ENCODE data around the gene SLC16A7.

Gene SLC16A7

DNA sequence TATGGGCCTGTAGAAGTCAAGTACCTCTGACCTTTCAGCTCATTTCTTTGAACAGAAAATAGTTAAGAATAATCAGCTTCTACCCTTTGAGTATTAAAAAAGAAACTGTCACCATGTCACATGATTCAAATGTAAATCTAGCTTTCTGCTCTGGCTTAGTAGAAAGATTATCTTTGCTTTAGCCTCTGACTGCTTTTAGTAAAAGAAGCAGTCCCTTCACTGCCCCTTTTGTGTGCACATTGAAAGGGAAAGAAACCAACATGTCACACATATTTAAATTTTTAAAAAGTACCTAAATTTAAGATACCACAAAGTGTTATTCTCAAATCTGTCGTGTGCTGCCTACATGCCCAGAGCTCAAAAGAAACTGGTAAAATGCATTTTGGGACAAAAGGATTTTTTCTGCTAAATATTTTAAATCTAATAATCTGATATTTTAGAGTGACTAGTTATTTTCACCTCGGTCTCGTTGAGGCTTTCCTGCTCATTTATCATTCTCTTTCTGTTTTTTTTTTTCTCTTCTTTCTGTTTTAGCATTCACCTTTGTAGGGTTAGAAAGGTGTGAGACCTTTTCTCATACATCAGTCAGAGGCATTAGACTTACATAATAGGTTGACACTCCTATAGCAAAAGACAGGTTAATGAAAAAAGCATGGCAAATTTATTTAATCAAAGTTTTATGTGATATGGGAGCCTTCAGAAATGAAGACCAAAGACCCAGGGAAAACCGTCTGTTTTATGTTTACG lies 41.3 kb downstream of the SLC16A7 start:
- TF ChIP-seq PAX5 (IDR thresholded peaks at IDR 0.05; ENCODE audit: insufficient read depth, low read length, severe bottlenecking), result no peak
- TF ChIP-seq POLR2AphosphoS5 (IDR thresholded peaks at IDR 0.05; ENCODE audit: low read depth, low read length), result no peak
- TF ChIP-seq SPI1 (IDR thresholded peaks at IDR 0.05; ENCODE audit: low read depth, low read length), result no peak
- no peak for TF ChIP-seq POLR2A (IDR thresholded peaks at IDR 0.05; ENCODE audit: low read depth, low read length)
- no peak for TF ChIP-seq POU2F2 (IDR thresholded peaks at IDR 0.05; ENCODE audit: low read depth, low read length)
- no peak for TF ChIP-seq TAF1 (IDR thresholded peaks at IDR 0.05; ENCODE audit: low read depth, low read length)
- DNase-seq (ENCODE audit: insufficient read length, low spot score) (no peak), FAIRE-seq (no peak)

DNA sequence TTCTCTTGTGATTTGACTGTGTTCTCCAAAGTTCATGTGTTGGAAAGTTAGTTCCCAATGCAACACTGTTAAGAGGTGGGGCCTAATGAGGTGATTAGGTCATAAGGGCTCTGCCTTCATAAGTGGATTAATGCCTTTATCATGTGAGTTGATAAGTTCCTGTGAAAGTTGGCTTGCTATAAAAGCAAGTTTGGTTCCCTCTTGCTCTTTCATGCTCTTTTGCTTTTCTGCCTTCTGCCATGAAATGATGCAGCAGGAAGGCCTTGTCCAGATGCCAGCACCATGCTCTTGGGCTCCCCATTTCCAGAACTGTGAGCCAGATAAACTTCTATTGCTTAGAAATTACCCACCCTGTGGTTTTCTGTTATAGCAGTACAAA lies 41.9 kb downstream of the SLC16A7 start:
- no peak for DNase-seq (ENCODE audit: insufficient read length, low spot score)
- FAIRE-seq, result peak; percentile 69
- TF ChIP-seq POU2F2 (IDR thresholded peaks at IDR 0.05; ENCODE audit: low read depth, low read length) (no peak), PAX5 (IDR thresholded peaks at IDR 0.05; ENCODE audit: insufficient read depth, low read length, severe bottlenecking) (no peak), POLR2A (IDR thresholded peaks at IDR 0.05; ENCODE audit: low read depth, low read length) (no peak), SPI1 (IDR thresholded peaks at IDR 0.05; ENCODE audit: low read depth, low read length) (no peak), POLR2AphosphoS5 (IDR thresholded peaks at IDR 0.05; ENCODE audit: low read depth, low read length) (no peak), TAF1 (IDR thresholded peaks at IDR 0.05; ENCODE audit: low read depth, low read length) (no peak)

DNA sequence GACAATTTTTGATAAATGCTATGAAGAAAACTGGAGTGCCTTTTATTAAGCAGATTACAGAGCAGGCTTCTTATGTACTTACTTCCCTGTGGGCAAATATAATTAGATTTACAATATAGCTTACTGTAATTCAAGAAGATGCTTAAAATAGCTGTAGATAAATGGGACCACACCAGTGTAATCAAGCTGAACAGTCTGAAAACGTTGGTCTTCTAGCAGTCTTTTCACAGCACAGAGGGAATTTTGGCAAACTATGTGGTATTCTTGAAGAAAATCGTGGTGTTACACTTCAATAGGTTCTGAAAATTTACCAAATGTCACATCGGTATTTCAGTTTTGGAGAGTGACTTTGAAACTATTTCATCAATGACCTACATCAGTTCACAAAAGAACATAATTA lies 47.7 kb downstream of the SLC16A7 start:
- DNase-seq (ENCODE audit: insufficient read length, low spot score) (no peak), FAIRE-seq (no peak)
- TF ChIP-seq POU2F2 (IDR thresholded peaks at IDR 0.05; ENCODE audit: low read depth, low read length), result no peak
- TF ChIP-seq POLR2AphosphoS5 (IDR thresholded peaks at IDR 0.05; ENCODE audit: low read depth, low read length), result no peak
- TF ChIP-seq SPI1 (IDR thresholded peaks at IDR 0.05; ENCODE audit: low read depth, low read length), result no peak

GRCh38 chr12:59645242-59645641 lies 49.4 kb downstream of the SLC16A7 start:
- TF ChIP-seq SPI1 (IDR thresholded peaks at IDR 0.05; ENCODE audit: low read depth, low read length), result no peak
- TF ChIP-seq POU2F2 (IDR thresholded peaks at IDR 0.05; ENCODE audit: low read depth, low read length), result no peak
- no peak for TF ChIP-seq POLR2AphosphoS5 (IDR thresholded peaks at IDR 0.05; ENCODE audit: low read depth, low read length)
- no peak for TF ChIP-seq PAX5 (IDR thresholded peaks at IDR 0.05; ENCODE audit: insufficient read depth, low read length, severe bottlenecking)
- TF ChIP-seq TAF1 (IDR thresholded peaks at IDR 0.05; ENCODE audit: low read depth, low read length), result no peak
- no peak for TF ChIP-seq POLR2A (IDR thresholded peaks at IDR 0.05; ENCODE audit: low read depth, low read length)
- FAIRE-seq (no peak), DNase-seq (ENCODE audit: insufficient read length, low spot score) (no peak)

DNA sequence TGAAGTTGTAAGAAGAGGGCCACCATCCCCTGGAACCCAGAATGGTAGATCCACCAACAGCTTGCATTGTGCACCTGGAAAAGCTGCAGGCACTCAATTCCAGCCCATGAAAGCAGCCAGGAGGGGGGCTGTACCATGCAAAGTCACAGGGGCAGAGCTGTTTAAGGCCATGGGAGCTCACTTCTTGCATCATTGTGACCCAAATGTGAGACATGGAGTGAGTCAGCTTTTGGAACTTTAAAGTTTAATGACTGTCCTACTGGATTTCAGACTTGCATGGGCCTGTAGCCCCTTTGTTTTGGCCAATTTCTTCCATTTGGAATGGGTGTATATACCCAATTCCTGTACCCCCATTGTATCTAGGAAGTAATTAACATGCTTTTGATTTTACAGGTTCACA lies 50.8 kb downstream of the SLC16A7 start:
- TF ChIP-seq TAF1 (IDR thresholded peaks at IDR 0.05; ENCODE audit: low read depth, low read length) (no peak), POLR2A (IDR thresholded peaks at IDR 0.05; ENCODE audit: low read depth, low read length) (no peak), POLR2AphosphoS5 (IDR thresholded peaks at IDR 0.05; ENCODE audit: low read depth, low read length) (no peak), POU2F2 (IDR thresholded peaks at IDR 0.05; ENCODE audit: low read depth, low read length) (no peak), PAX5 (IDR thresholded peaks at IDR 0.05; ENCODE audit: insufficient read depth, low read length, severe bottlenecking) (no peak), SPI1 (IDR thresholded peaks at IDR 0.05; ENCODE audit: low read depth, low read length) (no peak)
- DNase-seq (ENCODE audit: insufficient read length, low spot score), result no peak
- no peak for FAIRE-seq

GRCh38 chr12:59649203-59649602 lies 53.4 kb downstream of the SLC16A7 start:
- FAIRE-seq, result no peak
- no peak for DNase-seq (ENCODE audit: insufficient read length, low spot score)

DNA sequence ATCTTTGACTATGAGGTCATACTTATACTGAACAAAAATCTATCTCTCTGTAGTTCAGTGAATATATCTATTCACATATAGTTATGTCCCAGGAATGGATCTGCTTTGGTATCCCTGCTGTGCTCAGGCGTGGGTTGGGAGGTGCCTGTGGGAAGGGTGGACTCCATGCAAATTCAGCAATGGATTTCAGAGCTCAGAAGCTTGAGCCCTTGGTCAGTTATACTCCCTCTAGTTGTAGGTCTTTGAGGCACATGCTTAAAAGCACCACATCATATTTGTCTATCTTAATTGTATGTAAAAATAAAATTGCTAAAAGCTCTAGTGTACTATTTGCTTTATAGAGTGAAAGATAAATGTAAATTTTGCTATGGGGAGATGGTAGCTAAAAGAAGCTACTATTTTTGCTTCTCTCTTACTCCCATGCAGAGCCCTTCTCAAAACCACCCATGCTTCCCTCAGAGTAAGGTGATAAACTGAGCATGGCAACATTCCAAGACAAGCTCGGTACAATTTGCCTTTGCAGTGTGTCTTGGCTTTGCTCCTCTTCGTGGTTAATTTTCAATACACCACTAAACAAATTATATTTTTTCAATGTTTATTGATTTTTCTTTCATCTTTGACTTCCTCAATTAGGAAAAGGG lies 54.9 kb downstream of the SLC16A7 start:
- DNase-seq (ENCODE audit: insufficient read length, low spot score) (no peak), FAIRE-seq (no peak)
- TF ChIP-seq SPI1 (IDR thresholded peaks at IDR 0.05; ENCODE audit: low read depth, low read length), result no peak
- TF ChIP-seq POLR2AphosphoS5 (IDR thresholded peaks at IDR 0.05; ENCODE audit: low read depth, low read length), result no peak

More at GRCh38 chr12:59649203-59649602, 53.4 kb downstream of the SLC16A7 start:
- TF ChIP-seq POLR2AphosphoS5 (IDR thresholded peaks at IDR 0.05; ENCODE audit: low read depth, low read length) (no peak), TAF1 (IDR thresholded peaks at IDR 0.05; ENCODE audit: low read depth, low read length) (no peak), POU2F2 (IDR thresholded peaks at IDR 0.05; ENCODE audit: low read depth, low read length) (no peak), POLR2A (IDR thresholded peaks at IDR 0.05; ENCODE audit: low read depth, low read length) (no peak), SPI1 (IDR thresholded peaks at IDR 0.05; ENCODE audit: low read depth, low read length) (no peak)

- TF ChIP-seq POU2F2 (IDR thresholded peaks at IDR 0.05; ENCODE audit: low read depth, low read length) (no peak), PAX5 (IDR thresholded peaks at IDR 0.05; ENCODE audit: insufficient read depth, low read length, severe bottlenecking) (no peak), POLR2A (IDR thresholded peaks at IDR 0.05; ENCODE audit: low read depth, low read length) (no peak), SPI1 (IDR thresholded peaks at IDR 0.05; ENCODE audit: low read depth, low read length) (no peak), TAF1 (IDR thresholded peaks at IDR 0.05; ENCODE audit: low read depth, low read length) (no peak), POLR2AphosphoS5 (IDR thresholded peaks at IDR 0.05; ENCODE audit: low read depth, low read length) (no peak)
- no peak for DNase-seq (ENCODE audit: insufficient read length, low spot score)
- peak; percentile 20 for FAIRE-seq
Observed at GRCh38 chr12:59651229-59651920, 55.5 kb downstream of the SLC16A7 start.

DNA sequence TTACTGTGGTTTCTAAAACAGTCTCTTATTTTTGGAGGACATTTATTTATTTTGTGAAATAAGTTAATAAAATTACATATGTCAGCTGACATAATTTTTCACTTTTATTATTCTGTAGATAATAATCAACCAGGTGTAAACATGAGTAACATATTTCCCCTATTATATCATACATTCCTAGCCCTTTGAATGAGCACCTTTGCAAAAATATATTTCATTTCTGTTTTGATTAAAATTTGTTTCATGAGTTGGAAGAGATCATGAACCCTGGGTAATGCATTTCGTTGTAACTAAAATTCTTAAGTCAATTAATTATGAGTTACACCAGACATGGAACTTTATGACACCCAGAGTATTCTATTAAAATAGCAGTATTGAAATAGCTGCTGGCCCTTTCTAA lies 56.3 kb downstream of the SLC16A7 start:
- DNase-seq (ENCODE audit: insufficient read length, low spot score), result no peak
- TF ChIP-seq PAX5 (IDR thresholded peaks at IDR 0.05; ENCODE audit: insufficient read depth, low read length, severe bottlenecking), result no peak
- no peak for TF ChIP-seq TAF1 (IDR thresholded peaks at IDR 0.05; ENCODE audit: low read depth, low read length)
- TF ChIP-seq SPI1 (IDR thresholded peaks at IDR 0.05; ENCODE audit: low read depth, low read length), result no peak
- no peak for TF ChIP-seq POLR2A (IDR thresholded peaks at IDR 0.05; ENCODE audit: low read depth, low read length)
- no peak for FAIRE-seq
